ENCODE results near the gene SIK1. TPM values are rescaled to one million over a fixed set of nuclear protein-coding genes. Genes with fewer than 3 reads are reported as not detected.

The SIK1 gene
- total RNA-seq, 2 experiments from 2014 or later: 5.1 to 5.2 TPM

- no peaks in the 10 kb centered on the region for H3K36me3 Mint-ChIP-seq (ENCODE audit: low read depth)
- DNase-seq: no peak
- CTCF ChIA-PET: no interaction called here
Measured at GRCh38 chr21:43374228-43374885, 52.6 kb downstream of the SIK1 start.

GRCh38 chr21:43373362-43374227 lies 53.3 kb downstream of the SIK1 start:
- Mint-ChIP-seq H3K4me1 (ENCODE audit: low read depth) (no peaks in the 10 kb centered on the region), H3K4me3 (no peak overlapping the region), H3K36me3 (ENCODE audit: low read depth) (no peaks in the 10 kb centered on the region), H3K27ac (no peak overlapping the region), H3K9me3 (no peaks in the 10 kb centered on the region), H3K27me3 (ENCODE audit: low read depth) (no peaks in the 10 kb centered on the region)
- intact Hi-C loops (cut with micrococcal nuclease): no loop called here
- DNase-seq: no peak
- CTCF ChIA-PET: no interaction called here

More at GRCh38 chr21:43374228-43374885, 52.6 kb downstream of the SIK1 start:
- no peaks in the 10 kb centered on the region for H3K9me3 Mint-ChIP-seq
- no peaks in the 10 kb centered on the region for H3K4me1 Mint-ChIP-seq (ENCODE audit: low read depth)
- no peak overlapping the region for H3K27ac Mint-ChIP-seq
- H3K27me3 Mint-ChIP-seq (ENCODE audit: low read depth): no peaks in the 10 kb centered on the region
- intact Hi-C loops (cut with micrococcal nuclease): no loop called here
- H3K4me3 Mint-ChIP-seq: no peak overlapping the region

GRCh38 chr21:43372663-43373361 lies 54.1 kb downstream of the SIK1 start:
- no peaks in the 10 kb centered on the region for H3K27me3 Mint-ChIP-seq (ENCODE audit: low read depth)
- no peaks in the 10 kb centered on the region for H3K36me3 Mint-ChIP-seq (ENCODE audit: low read depth)
- intact Hi-C loops (cut with micrococcal nuclease): no loop called here
- DNase-seq: no peak
- no peak overlapping the region for H3K27ac Mint-ChIP-seq
- CTCF ChIA-PET: no interaction called here
- no peaks in the 10 kb centered on the region for H3K4me1 Mint-ChIP-seq (ENCODE audit: low read depth)
- no peaks in the 10 kb centered on the region for H3K9me3 Mint-ChIP-seq
- H3K4me3 Mint-ChIP-seq: no peak overlapping the region

DNA sequence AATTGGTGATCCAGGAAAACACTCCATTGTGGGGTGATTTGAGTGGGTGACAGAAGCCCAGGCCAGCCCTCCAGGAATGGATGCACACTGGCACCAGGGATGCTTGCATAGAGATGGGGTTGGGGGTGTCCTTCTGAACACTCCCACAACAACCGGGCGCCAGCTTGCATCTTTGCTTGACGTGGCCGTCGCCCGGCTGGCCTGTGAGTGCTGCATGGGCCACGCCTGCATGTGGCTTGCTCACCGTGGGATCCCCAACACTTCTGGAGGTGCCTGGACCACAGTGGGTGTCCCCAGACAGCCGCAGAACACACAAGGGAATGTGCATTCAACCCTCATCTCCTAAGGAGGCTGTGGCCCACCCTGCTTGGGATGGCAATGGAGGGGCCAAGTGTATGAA lies 55.1 kb downstream of the SIK1 start:
- Mint-ChIP-seq H3K9me3 (no peaks in the 10 kb centered on the region), H3K27me3 (ENCODE audit: low read depth) (no peaks in the 10 kb centered on the region), H3K4me3 (no peak overlapping the region), H3K4me1 (ENCODE audit: low read depth) (no peaks in the 10 kb centered on the region), H3K36me3 (ENCODE audit: low read depth) (no peaks in the 10 kb centered on the region), H3K27ac (no peak overlapping the region)
- DNase-seq: no peak
- intact Hi-C loops (cut with micrococcal nuclease): no loop called here
- CTCF ChIA-PET: no interaction called here

DNA sequence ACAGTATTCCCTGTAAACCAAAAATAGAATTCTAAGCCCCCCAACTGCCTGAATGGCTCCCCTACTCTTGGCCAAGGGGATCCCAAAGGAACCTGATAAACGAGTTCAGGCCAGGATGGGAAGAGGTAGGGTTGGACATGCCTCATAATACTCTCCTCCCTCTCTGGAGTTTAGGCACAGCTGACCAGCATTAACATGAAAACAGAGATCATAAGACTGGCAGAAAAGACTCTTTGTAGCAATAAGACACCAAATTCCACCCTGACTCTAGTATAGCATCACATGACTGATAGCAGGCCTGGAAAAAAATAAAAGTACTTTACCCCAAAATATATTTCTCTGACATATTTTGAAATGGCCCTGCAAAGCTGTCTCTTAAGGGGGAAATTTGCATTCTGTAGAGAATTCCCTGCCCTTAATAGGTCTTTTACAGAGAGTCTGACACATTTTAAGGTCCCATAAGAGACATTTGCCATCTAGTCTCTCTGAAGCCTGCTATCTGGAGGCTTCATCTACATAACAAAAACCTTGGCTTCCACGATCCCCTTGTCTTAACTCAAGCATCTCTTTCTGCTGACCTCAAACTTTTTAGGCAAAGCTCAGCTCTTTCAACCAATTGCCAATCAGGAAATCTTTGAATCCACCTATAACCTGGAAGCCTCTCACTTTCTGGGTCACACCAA lies 55.9 kb downstream of the SIK1 start:
- DNase-seq: no peak
- Mint-ChIP-seq H3K9me3 (no peaks in the 10 kb centered on the region), H3K27me3 (ENCODE audit: low read depth) (no peaks in the 10 kb centered on the region), H3K4me3 (no peak overlapping the region), H3K27ac (no peak overlapping the region), H3K36me3 (ENCODE audit: low read depth) (no peaks in the 10 kb centered on the region), H3K4me1 (ENCODE audit: low read depth) (no peaks in the 10 kb centered on the region)
- CTCF ChIA-PET: no interaction called here
- intact Hi-C loops (cut with micrococcal nuclease): no loop called here

DNA sequence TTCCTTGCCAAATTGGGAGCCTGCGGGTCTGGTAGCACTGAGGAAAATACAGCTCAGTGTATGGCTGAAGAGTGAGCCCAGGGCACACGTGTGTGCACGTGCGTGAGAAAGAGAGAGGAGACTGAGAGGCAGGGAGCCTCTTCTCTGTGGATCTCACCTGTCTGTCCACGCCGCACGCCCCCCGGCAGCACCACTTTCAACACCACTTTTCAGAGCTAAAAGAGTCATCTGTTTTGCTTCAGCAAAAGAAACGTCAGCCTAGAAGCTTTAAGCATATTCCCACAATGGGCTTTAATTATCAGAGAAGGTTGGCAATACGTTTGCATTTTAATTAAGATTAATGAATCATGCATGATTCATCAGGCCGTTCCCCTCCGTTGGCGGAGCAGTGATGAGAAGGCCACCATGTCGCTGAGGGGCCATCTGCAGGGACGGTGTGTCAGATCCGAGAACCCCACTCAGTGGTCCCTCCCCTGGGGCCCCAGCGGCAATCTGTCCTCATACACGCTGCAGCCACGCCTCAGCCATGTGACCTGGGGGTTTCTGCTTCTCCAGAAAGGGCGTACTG lies 56.8 kb downstream of the SIK1 start:
- H3K9me3 Mint-ChIP-seq: no peaks in the 10 kb centered on the region
- H3K36me3 Mint-ChIP-seq (ENCODE audit: low read depth): no peaks in the 10 kb centered on the region
- no peak overlapping the region for H3K27ac Mint-ChIP-seq
- intact Hi-C loops (cut with micrococcal nuclease): no loop called here
- no peaks in the 10 kb centered on the region for H3K4me1 Mint-ChIP-seq (ENCODE audit: low read depth)
- H3K4me3 Mint-ChIP-seq: no peak overlapping the region
- no peaks in the 10 kb centered on the region for H3K27me3 Mint-ChIP-seq (ENCODE audit: low read depth)
- CTCF ChIA-PET: no interaction called here
- no peak for DNase-seq

GRCh38 chr21:43369596-43370090 lies 57.3 kb downstream of the SIK1 start:
- Mint-ChIP-seq H3K4me1 (ENCODE audit: low read depth) (no peaks in the 10 kb centered on the region), H3K9me3 (no peaks in the 10 kb centered on the region), H3K27me3 (ENCODE audit: low read depth) (no peaks in the 10 kb centered on the region), H3K27ac (no peak overlapping the region), H3K4me3 (no peak overlapping the region), H3K36me3 (ENCODE audit: low read depth) (no peaks in the 10 kb centered on the region)
- intact Hi-C loops (cut with micrococcal nuclease): no loop called here
- CTCF ChIA-PET: no interaction called here
- no peak for DNase-seq

GRCh38 chr21:43369124-43369523 lies 57.8 kb downstream of the SIK1 start:
- Mint-ChIP-seq H3K36me3 (ENCODE audit: low read depth) (no peaks in the 10 kb centered on the region), H3K9me3 (no peaks in the 10 kb centered on the region), H3K27ac (no peak overlapping the region), H3K4me1 (ENCODE audit: low read depth) (no peaks in the 10 kb centered on the region), H3K4me3 (no peak overlapping the region), H3K27me3 (ENCODE audit: low read depth) (no peaks in the 10 kb centered on the region)
- DNase-seq: no peak
- intact Hi-C loops (cut with micrococcal nuclease): no loop called here
- CTCF ChIA-PET: no interaction called here

- Mint-ChIP-seq H3K9me3 (no peaks in the 10 kb centered on the region), H3K27me3 (ENCODE audit: low read depth) (no peaks in the 10 kb centered on the region), H3K4me3 (no peak overlapping the region), H3K27ac (no peak overlapping the region), H3K36me3 (ENCODE audit: low read depth) (no peaks in the 10 kb centered on the region), H3K4me1 (ENCODE audit: low read depth) (no peaks in the 10 kb centered on the region)
- CTCF ChIA-PET: no interaction called here
- DNase-seq: no peak
- intact Hi-C loops (cut with micrococcal nuclease): no loop called here
Measured at GRCh38 chr21:43368685-43369084, 58.2 kb downstream of the SIK1 start.

- no peaks in the 10 kb centered on the region for H3K27me3 Mint-ChIP-seq (ENCODE audit: low read depth)
- no peak overlapping the region for H3K27ac Mint-ChIP-seq
- no peaks in the 10 kb centered on the region for H3K9me3 Mint-ChIP-seq
- DNase-seq: no peak
- H3K36me3 Mint-ChIP-seq (ENCODE audit: low read depth): no peaks in the 10 kb centered on the region
- intact Hi-C loops (cut with micrococcal nuclease): no loop called here
- H3K4me1 Mint-ChIP-seq (ENCODE audit: low read depth): peaks cover 6% of the 10 kb centered on the region
- CTCF ChIA-PET: no interaction called here
- no peak overlapping the region for H3K4me3 Mint-ChIP-seq
Measured at GRCh38 chr21:43367859-43368258, 59.1 kb downstream of the SIK1 start.

DNA sequence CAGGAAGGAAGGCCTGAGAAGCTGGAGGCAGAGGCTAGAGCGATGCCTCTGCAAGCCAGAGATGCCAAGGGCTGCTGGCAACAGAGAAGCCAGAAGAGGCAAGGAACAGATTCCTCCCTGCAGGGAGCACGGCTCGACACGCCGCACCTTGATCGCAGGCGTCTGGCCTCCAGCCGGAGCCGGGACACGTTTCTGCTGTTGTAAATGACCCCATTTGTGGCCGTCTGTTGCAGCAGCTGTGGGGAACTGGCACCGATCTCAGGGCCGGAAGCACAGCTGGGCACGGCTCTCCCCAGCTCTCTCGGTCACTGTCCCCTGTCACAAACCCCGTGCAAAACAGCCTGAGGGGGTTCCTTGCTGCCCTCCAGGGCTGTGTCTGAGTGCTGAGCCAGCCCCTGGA lies 59.6 kb downstream of the SIK1 start:
- H3K27me3 Mint-ChIP-seq (ENCODE audit: low read depth): no peaks in the 10 kb centered on the region
- intact Hi-C loops (cut with micrococcal nuclease): no loop called here
- no peak overlapping the region for H3K27ac Mint-ChIP-seq
- peaks cover 12% of the 10 kb centered on the region for H3K4me1 Mint-ChIP-seq (ENCODE audit: low read depth)
- no peaks in the 10 kb centered on the region for H3K36me3 Mint-ChIP-seq (ENCODE audit: low read depth)
- CTCF ChIA-PET: no interaction called here
- H3K9me3 Mint-ChIP-seq: no peaks in the 10 kb centered on the region
- no peak overlapping the region for H3K4me3 Mint-ChIP-seq
- DNase-seq: no peak

- Mint-ChIP-seq H3K4me3 (no peak overlapping the region), H3K4me1 (ENCODE audit: low read depth) (peaks cover 18% of the 10 kb centered on the region), H3K27me3 (ENCODE audit: low read depth) (no peaks in the 10 kb centered on the region), H3K27ac (no peak overlapping the region), H3K36me3 (ENCODE audit: low read depth) (no peaks in the 10 kb centered on the region), H3K9me3 (no peaks in the 10 kb centered on the region)
- CTCF ChIA-PET: no interaction called here
- intact Hi-C loops (cut with micrococcal nuclease): no loop called here
- DNase-seq: no peak
Measured at GRCh38 chr21:43366656-43367055, 60.3 kb downstream of the SIK1 start.

Measured in activated naive CD4-positive, alpha-beta T cell treated with anti-CD3 and anti-CD28 coated beads for 36 hours (primary cell).